ENCODE results near the gene SURF1.
"Not testable (repeated sequence)": the region's sequence is repeated elsewhere in the genome, so short reads cannot be mapped to it uniquely, and the experiment has no call there.

SURF1 gene, protein sequence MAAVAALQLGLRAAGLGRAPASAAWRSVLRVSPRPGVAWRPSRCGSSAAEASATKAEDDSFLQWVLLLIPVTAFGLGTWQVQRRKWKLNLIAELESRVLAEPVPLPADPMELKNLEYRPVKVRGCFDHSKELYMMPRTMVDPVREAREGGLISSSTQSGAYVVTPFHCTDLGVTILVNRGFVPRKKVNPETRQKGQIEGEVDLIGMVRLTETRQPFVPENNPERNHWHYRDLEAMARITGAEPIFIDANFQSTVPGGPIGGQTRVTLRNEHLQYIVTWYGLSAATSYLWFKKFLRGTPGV

DNA sequence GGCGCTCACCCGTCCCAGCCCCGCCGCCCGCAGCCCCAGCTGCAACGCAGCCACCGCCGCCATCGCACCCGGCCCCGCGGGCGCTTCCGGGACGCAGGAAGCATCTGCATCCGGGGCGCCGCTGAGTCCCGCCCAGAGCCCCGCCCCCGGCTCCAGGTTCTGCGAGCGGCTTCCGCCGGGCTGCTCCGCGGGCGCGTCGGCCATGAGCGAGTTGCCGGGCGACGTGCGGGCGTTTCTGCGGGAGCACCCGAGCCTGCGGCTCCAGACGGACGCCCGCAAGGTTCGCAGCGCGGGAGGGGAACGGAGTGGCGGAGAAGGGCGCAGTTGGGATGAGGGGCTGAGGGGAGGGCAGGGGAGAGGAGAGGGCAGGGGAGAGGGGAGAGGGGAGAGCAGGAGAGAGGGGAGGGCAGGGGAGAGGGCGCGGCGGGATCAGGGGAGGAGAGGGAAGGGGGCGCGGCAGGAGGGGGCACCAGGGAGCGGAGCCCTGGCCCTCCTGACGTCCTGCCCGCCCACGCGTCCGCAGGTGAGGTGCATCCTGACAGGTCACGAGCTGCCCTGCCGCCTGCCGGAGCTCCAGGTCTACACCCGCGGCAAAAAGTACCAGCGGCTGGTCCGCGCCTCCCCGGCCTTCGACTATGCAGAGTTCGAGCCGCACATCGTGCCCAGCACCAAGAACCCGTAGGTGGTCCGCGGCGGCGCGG, at the start of gene SURF1, which contains the start of gene SURF2:
SURF1 (minus strand) TSS at position 97 of the 701 bp plus-strand sequence; CDS start at position 63, 34 bp downstream.
SURF2 (plus strand) TSS at position 160 of the 701 bp plus-strand sequence; CDS start at position 203, 43 bp downstream.
- DNase-seq: no peak

DNA sequence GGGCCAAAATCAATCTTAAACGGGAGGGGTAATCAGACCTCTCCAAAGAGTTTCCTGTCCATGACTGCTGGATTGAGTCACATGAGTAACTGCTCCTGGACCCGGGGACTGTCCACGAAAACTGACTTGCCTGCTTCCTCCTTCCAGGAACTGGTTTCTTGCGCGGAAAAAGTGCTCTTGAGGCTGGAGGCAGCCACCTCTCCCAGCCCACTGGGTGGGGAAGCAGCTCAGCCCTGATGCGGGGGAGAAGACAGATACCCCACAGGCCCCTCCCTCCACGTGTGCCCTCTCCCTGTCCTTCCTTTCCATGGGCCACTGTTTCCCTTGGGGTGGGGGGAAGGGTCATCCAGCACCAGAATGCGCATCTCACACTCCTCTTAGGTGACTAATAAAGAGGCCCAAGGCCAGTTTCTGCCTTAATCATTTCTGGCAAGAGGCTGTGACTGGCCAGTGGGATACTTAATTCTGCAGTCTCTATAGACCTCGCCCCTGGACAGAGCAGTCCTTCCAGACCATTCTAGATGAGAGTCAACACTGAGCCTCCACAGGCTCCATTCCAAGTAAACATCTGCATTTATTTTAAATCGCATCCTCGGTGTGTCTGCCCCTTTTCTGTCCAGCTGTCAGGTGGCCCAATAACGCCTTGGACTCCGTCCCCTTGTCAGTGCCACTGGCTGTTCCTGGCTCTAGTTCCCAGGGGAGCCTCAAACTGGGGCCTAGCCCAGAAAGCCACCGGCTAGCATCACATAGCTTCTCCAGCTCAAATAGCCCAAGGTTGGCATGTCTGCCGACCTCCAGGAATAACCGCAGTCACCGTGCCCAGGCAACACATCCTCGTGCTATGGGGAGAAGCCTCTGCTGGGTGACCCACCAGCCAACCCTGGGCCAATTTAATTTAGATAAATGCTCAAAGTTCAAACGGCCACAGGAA, 49.5 kb upstream of the SURF1 start:
- DNase-seq: no peak

DNA sequence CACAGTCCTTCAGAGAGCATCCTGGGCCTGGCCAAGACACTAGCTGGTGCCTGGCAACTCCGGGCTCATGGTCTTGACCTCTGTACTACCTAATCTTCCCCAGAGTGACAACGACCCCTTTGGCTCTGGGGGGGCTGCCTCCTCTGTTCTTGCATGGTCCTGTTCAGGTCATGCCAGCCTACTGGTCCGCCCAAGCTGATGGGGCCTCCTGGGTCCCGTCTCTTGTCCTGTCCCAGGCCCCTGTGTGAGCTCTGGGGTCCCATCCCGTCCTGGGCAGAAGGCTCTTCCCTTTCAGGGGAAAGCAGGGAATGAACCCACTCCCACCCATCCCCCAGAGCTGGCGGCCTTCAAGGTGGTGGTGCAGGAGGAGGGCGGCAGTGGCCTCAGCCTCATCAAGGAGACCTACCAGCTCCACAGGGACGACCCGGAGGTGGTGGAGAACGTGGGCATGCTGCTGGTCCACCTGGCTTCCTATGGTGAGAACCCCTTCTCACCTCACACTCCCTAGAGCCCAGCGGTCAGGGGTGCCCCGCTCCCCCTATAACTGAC, 48.2 kb upstream of the SURF1 start:
- no peak for DNase-seq

DNA sequence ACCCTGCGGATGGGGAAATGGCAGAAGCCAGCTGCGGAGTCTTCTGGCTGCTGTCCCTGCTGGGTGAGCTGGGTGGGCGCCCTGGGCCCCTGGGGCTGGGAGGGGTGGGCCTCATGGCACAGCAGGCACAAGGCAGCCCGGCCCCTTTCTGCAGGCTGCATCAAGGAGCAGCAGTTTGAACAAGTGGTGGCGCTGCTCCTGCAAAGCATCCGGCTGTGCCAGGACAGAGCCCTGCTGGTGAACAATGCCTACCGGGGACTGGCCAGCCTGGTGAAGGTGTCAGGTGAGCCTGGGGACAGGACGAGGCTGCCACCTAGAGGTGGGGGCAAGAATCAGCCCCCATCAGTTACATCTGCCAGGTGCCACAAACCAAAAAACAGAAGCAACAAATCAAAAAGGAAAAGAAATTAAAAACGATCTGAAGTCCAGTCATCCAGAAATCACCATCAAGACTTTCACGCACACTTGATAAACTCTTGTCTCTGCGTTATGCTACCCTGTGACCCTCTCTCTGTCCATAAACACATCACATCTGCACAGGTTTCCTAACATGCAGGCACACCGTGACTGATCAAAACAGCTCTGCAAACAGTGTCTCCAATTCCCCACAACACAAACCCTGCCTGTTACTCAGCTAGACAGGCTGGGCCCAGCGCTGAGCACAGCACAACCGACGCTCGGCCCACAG, 47.6 kb upstream of the SURF1 start:
- no peak for DNase-seq

DNA sequence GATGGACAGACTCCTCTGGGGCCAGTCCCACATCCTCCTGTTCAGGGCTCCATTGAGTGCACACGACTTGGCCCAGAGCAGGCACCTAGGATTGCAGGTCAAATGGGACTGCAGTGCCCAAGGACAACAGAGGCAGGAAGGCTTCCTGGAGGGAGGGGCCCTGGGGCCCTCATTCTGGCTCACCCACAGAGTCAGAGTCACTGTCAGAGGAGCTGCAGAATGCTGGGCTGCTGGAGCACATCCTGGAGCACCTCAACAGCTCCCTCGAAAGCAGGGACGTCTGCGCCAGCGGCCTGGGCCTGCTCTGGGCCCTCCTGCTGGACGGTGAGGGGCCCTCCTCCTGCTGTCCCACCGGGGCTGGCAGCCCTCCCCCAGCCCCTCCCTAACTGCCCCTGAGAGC, 46.4 kb upstream of the SURF1 start:
- DNase-seq: no peak

DNA sequence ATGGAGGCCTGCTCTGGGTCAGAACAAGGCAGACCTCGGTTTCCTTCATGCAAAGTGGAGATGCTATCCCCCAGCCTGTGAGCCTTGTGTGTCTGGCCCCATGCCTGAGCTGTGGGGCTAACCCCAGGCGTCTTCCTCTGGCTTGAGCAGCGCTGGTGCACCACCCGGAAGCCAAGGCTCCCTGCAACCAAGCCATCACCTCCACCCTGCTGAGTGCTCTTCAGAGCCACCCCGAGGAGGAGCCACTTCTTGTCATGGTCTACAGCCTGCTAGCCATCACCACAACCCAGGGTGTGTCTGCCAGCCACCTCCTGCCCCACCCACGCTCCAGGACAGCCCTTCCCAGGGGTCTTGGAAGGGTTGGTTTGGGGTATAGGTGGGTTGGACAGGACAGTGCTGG, 45.3 kb upstream of the SURF1 start:
- DNase-seq: no peak

DNA sequence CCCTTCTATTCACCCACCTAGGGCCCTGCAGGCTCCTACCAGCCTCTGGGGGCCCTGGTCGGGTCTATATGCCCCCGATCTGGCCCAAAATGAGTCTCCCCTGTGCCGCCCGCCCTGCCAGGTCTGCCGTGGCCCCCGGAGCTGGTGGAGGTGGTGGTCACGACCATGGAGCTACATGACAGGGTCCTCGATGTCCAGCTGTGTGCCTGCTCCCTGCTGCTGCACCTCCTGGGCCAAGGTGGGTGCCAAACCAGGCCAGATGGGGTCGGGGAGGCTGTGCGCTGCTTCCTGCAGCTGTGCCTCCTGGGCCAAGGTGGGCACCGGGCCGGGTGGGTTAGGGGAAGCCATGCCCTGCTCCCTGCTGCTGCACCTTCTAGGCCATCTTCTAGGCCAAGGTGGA, 44.0 kb upstream of the SURF1 start:
- no peak for DNase-seq

DNA sequence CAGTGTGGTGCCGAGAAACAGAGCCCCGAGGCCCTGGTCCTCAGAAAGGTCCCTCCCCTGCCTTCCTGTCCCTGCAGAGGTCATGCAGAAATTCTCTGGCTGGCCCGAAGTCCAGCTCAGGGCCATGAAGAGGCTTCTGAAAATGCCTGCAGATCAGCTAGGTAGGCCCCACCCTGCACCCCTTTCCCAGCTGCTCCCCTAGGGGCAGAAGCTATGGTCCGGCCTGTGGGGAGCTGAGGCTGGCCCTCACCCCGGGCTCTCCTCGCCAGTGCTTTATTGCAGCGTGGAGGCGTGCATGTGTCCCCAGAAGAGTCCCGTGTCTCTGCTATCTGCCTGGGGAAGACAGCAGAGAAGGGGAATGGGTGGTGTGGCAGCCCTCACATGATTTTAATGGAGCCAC, 41.6 kb upstream of the SURF1 start:
- DNase-seq: no peak

DNA sequence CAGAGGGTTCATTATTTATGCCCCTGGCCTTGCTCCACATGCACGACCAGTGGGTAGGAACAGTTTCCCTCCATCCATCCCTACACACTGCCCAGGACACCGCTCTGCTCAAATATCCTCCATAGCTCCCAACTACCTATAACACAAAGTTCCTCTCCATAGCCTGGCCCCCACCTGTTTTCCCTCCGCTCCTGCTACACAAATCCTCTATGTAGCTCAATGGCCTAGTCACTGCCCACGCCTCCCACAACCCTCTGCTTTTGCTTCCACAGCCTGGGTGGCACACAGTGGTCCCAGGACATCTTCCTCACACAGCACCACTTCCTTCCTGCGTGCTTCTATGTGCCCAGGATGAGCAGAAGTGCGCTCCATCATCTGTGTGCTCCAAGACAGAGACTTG, 41.1 kb upstream of the SURF1 start:
- no peak for DNase-seq

DNA sequence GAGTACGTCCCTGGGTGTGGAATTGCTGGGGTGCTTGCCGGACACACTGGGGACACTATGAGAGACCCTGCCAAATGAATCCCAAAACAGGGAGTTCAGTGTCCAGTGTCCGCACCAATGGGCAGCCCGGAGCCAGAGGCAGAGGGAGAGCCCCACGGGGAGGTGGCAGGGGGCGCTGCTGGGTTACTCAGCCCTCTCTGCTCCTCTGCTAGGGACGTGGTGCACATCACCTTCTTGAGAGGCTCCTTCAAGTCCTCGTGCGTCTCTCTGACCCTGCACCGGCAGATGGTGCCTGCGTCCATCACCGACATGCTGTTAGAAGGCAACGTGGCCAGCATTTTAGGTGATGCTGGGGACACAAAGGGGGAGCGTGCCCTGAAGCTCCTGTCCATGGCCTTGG, 40.7 kb upstream of the SURF1 start:
- DNase-seq: no peak

DNA sequence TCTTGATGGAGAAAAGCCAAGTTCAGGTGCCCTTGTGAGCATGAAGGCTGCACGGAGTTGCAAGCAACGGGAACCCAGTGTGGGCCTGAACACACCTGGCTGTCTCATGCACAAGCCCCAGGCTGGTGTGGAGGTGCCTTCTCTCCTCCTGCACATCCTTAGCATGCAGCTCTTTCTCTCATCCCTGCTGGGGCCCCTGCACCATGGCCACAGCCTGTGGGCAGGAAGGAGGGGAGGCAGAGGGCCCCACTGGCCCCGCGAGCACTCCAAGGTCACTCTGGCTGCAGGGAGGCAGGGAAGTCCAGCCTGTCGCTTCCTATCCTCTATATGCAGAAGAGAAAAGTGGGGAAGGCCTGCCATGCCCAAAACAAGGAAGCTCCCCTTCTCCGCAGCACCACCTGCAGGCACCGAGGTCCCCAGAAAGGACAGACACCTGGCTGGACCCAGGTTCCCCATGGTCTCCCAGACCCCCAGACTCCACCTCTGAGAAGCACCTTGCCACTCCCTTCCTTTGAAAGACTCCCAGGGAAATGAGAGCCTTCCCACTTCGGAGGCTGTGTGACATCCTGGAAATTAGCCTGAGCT, 38.5 kb upstream of the SURF1 start:
- DNase-seq: no peak

DNA sequence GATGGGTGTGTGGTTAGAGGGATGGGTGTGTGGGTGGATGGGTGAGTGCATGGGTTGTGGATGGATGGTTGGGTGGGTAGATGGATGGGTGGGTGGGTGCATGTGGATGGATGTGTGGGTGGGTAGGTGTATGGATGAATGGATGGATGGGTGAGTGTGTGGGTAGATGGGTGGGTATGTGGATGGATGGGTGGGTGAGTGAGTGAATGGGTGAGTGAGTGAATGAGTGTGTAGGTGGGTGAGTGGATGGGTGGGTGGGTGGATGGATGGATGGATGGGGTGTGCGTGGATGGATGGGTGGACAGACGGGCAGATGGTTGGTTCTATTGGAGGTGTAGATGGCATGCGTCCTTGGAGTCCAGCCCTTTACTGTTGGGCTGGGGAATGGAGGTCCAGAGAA, 37.1 kb upstream of the SURF1 start:
- DNase-seq: no peak

DNA sequence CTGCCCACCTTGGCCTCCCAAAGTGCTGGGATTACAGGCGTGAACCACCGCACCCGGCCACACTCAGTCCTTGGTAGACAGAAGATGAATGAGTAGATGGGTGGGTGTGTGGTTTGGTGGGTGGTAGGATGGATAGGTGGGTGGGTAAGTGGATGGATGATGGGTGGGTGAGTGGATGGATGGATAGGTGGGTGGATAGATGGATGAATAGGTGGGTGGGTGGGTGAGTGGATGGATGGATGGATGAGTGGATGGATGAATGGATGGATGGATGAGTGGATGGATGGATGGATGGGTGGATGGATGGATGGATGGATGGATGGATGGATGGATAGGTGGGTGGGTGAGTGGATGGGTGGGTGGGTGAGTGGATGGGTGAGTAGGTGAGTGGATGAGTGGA, 36.0 kb upstream of the SURF1 start:
- not testable (repeated sequence) for DNase-seq

DNA sequence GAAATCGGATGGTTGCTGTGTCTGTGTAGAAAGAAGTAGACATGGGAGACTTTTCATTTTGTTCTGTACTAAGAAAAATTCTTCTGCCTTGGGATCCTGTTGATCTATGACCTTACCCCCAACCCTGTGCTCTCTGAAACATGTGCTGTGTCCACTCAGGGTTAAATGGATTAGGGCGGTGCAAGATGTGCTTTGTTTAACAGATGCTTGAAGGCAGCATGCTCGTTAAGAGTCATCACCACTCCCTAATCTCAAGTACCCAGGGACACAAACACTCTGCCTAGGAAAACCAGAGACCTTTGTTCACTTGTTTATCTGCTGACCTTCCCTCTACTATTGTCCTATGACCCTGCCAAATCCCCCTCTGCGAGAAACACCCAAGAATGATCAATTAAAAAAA, 35.2 kb upstream of the SURF1 start:
- DNase-seq: not testable (repeated sequence)

DNA sequence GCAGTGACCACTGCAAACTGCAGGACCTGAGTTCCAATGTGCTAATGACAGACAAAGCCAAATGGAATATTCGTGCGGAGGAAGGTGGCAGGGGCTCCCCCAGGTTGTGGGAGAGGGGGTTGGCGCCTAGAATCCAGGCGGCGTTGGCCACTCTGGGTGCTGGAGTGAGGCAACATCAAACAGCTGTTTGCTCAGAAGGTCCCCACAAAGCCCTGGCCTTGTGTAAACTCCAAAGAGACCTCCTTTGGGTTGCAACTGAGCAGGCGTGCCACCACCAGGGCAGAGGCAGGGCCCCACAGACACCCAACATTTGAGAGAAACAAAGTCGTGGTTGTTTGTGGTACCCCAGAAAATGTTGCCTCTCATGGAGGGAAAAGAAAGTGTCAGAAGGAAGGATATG, 34.4 kb upstream of the SURF1 start:
- no peak for DNase-seq

DNA sequence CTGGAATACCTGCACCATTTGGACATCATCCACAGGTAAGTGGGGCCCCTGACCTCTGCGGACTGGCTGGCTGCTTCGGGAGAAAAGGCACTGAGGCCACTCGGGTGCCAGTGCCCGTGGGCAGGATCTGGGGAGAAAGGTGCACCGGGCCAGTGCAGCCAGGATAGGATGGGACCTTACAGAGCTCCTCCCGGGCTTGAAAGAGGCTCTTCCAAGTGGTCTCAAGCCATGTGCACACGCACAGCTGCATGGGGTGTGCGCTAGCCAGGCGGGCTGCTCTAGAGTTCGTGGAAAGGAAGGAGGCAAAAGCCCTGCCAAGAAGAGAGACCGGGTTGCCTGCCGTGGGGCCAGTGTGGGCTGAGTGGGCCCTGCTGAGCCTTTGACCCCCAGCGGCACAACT, 33.3 kb upstream of the SURF1 start:
- DNase-seq: no peak

DNA sequence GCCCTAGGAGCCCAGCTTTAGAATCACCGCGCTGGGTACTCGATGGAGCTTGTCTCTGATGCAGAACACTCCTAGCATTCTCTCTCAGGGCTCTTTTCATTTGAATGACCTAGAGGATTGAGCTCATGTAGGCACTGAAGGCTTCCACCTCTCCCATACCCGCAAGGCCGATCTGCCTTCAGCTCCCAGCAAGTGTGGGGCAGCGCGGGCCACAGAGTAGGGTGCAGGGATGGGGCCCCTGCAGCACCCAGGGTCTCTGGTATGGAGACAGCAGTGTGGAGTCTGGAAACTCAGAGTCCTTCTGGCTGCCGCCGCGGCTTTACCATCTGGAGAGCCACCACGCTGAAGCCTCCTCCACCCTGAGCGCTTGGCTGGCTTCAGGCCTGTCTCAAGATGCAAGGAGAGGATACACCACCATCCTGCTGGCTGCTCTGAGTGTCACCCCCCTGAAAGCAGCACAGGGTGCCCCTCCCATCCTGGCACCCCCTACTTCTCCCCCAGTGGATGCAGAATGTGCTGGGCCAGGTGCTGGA, 32.8 kb upstream of the SURF1 start:
- no peak for DNase-seq

DNA sequence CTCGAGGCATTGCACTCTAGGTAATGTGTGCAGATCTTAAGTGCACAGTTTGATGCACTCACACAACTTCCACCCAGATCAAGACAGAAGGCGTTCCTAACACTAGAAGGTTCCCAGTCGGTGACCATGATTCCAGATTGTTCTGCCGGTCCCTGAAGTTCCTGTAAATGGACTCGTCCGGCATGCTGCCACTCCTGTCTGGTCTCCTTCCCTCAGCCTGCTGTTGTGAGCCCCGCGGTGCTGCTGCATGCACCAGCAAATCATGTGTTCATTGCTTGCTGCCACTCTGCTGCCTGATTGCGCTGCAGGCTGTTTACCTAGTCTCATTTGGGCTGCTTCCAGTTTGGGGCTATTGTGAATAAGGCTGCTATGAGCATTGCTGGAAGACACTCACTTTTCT, 31.4 kb upstream of the SURF1 start:
- no peak for DNase-seq

DNA sequence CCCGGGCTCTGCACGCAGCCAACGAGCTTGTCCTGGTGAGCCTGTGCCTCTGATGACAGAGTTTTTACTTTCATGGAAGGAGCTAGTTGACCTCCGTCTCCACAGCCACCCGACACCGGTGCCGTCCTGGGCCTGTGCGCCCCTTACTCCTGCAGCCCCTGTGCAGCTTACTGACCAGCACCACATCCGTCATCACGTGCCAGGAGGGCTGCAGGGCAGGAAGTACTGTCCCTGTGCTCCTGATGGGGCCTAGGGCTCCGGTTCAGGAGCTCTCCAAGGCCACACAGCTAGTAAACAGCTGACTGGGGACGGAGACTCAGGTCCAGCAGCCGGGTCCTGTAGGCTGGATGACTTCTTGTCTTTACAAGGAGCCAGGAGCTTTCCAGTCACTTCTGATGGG, 30.1 kb upstream of the SURF1 start:
- DNase-seq: no peak

DNA sequence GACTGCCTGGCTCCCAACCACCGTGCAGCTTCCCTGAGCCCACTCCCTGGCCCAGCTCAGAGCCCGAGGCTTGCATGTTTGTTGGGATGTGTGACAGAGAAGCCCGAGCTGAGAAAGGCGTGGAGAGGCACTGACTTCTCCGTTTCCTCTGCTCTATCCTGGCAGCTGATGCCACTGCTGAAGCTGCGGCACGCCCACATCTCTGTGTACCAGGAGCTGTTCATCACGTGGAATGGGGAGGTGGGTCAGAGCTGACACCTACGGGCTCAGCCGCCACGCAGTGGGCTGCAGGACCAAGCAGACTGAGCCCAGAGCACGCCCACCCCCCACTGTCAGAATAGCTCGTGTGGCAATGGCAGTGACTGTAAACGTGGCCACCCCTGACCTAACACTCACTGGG, 29.2 kb upstream of the SURF1 start:
- DNase-seq: no peak

DNA sequence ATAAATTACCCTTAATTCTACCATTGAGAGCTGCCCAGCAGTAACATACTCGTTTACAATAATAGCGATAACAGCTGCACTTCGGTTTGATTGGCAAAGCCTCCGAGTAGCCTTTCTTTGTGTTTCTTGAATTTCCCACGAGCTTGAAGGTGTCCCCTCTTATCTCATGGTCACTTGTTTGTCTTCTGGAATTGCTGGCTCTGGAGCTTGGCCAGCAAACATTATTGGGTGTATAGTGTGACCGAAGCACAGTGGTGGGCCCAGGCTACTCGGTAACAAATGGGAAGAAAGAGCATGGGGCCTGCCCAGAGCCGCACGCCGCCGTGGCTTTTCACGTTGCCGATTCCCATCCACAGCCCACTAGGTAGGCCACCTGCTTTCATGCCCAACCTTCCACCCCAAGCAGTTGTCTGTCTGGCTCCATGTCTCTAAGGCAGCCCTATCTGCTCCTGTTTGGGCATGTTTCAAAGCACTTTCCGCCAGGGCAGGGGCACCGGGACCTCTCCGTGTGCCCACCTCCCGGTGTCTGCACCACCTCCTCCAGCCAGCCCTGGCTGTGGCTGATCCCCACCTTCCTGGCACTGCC, 28.5 kb upstream of the SURF1 start:
- DNase-seq: no peak

DNA sequence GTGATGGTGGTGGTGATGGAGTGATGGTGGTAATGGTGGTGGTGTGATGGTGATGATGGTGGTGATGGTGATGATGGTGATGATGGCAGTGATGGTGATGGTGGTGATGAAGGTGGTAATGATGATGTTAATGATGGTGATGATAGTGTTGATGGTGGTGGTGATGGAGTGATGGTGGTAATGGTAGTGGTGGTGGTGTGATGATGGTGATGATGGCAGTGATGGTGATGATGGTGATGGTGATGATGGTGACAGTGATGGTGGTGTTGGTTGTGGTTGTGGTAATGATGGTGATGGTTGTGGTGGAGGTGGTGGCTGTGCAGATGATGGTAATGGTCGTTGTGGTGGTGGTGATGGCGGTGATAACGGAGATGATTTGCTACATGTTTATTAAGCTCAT, 27.2 kb upstream of the SURF1 start:
- DNase-seq: no peak

Data from GF-D8 (cell line).